BJ (cell line): ENCODE results near the gene PMVK. TPM values are rescaled to one million over a fixed set of nuclear protein-coding genes. Genes with fewer than 3 reads are reported as not detected.

ENCODE experiments used
- CTCF ChIA-PET: fragments of 350-600 bp; formaldehyde crosslinking; extraction: SDS; loops from one replicate; lab custom pipeline; 2021; ENCODE audit warnings: antibody characterized with exemption, inconsistent platforms; lab: Yijun Ruan, JAX
- POLR2A ChIA-PET: fragments of 300-600 bp; sonication (Branson Sonifier 250); formaldehyde crosslinking; extraction: SDS; loops from one replicate; lab custom pipeline; 2021; ENCODE audit warnings: antibody characterized with exemption; lab: Charles Lee
- DNase-seq: peaks from one replicate; pipeline ENCODE4 v3.0.0-alpha.2; 2011; ENCODE audit warnings: low read depth
- H3K27me3 ChIP-seq: 2 replicates; pipeline ENCODE4 v1.6.0; 2011; ENCODE audit warnings: low read length; ENCODE audit not compliant: control insufficient read depth, insufficient read depth
- H3K36me3 ChIP-seq: 2 replicates; pipeline ENCODE4 v1.5.1; 2011; ENCODE audit warnings: low read length; ENCODE audit not compliant: control insufficient read depth, insufficient read depth
- H3K4me3 ChIP-seq: 2 replicates; pipeline ENCODE4 v1.5.1; 2011; ENCODE audit warnings: low read depth, mild to moderate bottlenecking, control low read depth, low read length
- CTCF ChIP-seq: IDR thresholded peaks from 2 replicates; pipeline ENCODE4 v1.5.1; 2011; ENCODE audit warnings: low read depth, mild to moderate bottlenecking, control low read depth, inconsistent platforms, low read length, moderate library complexity; ENCODE audit not compliant: insufficient read depth
- polyA plus RNA-seq: library from polyadenylated mRNA; depleted of rRNA; stranded (reverse); fragments of >200 nt; gene quantifications from 2 replicates; pipeline ENCODE4 v1.2.3, GENCODE V29; 2011

The PMVK gene
- polyA plus RNA-seq, 1 experiment = 38.4 TPM

- TF ChIP-seq CTCF = no peak
- POLR2A ChIA-PET = no interaction called here
- H3K4me3 ChIP-seq = no peak overlapping the region
- no peak for DNase-seq
- H3K27me3 ChIP-seq = no peaks in the 10 kb centered on the region
- CTCF ChIA-PET = no interaction called here
- peaks cover 7% of the 10 kb centered on the region for H3K36me3 ChIP-seq
These were observed 10.3 kb downstream of the PMVK start for GRCh38 chr1:154926201-154926600.

GRCh38 chr1:154925335-154926170 is 11.0 kb downstream of the PMVK start:
- no peak for TF ChIP-seq CTCF
- Histone ChIP-seq H3K4me3 (no peak overlapping the region), H3K36me3 (peaks cover 7% of the 10 kb centered on the region), H3K27me3 (no peaks in the 10 kb centered on the region)
- ChIA-PET POLR2A (no interaction called here), CTCF (no interaction called here)
- no peak for DNase-seq

- no peak for DNase-seq
- Histone ChIP-seq H3K36me3 (peaks cover 7% of the 10 kb centered on the region), H3K4me3 (no peak overlapping the region), H3K27me3 (no peaks in the 10 kb centered on the region)
- CTCF ChIA-PET = no interaction called here
- TF ChIP-seq CTCF = no peak
- POLR2A ChIA-PET = no interaction called here
These were observed 12.8 kb downstream of the PMVK start for GRCh38 chr1:154923695-154924094.

GRCh38 chr1:154913273-154913672 is 23.2 kb downstream of the PMVK start:
- H3K36me3 ChIP-seq = no peaks in the 10 kb centered on the region
- no peak overlapping the region for H3K4me3 ChIP-seq
- no peak for DNase-seq
- CTCF ChIA-PET = interaction anchor here (1.1 to 1.5 kb wide), 2 partner anchors 23 to 26 kb away, joined by 3 to 6 read pairs; partner anchors contain the start of gene PMVK
- POLR2A ChIA-PET = no interaction called here
- H3K27me3 ChIP-seq = peaks cover 2% of the 10 kb centered on the region; the same call in 1 of the 2 replicates
- TF ChIP-seq CTCF = no peak

GRCh38 chr1:154912755-154913154 is 23.8 kb downstream of the PMVK start:
- Histone ChIP-seq H3K4me3 (no peak overlapping the region), H3K27me3 (peaks cover 2% of the 10 kb centered on the region; the same call in 1 of the 2 replicates), H3K36me3 (no peaks in the 10 kb centered on the region)
- ChIA-PET CTCF (interaction anchor here (1.1 to 1.5 kb wide), 2 partner anchors 24 to 27 kb away, joined by 3 to 6 read pairs; partner anchors contain the start of gene PMVK), POLR2A (no interaction called here)
- DNase-seq = no peak
- no peak for TF ChIP-seq CTCF
